ENCODE data around the gene PARD3B.

DNA sequence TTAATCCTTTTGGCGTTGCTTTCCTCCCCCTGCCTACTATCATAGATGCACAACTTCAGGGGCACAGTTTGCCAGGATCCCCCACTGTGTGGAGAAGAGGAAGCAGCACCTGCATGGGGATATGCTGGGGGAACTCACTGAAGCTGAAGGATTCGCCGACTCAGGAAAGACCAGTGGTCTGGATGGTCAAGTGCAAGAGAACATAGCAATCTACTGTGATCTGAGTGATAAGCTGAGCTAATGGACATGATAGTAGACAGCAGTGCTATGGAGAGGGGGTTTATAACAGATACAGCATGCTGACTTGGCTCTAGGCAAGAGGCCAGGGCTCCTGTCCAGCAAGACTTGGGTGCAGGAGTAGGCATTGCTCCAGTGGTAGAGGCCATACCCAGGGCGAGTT, 1012.6 kb downstream of the PARD3B start:
- TF ChIP-seq CEBPB (IDR thresholded peaks at IDR 0.05; ENCODE audit: low read depth, low read length), result no peak
- TF ChIP-seq EP300 (IDR thresholded peaks at IDR 0.05; ENCODE audit: borderline replicate concordance in 1 of 2, low read depth in 2 of 2, low read length in 2 of 2), result no peak
- TF ChIP-seq, protein P1, sequence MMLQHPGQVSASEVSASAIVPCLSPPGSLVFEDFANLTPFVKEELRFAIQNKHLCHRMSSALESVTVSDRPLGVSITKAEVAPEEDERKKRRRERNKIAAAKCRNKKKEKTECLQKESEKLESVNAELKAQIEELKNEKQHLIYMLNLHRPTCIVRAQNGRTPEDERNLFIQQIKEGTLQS (IDR thresholded peaks at IDR 0.05; ENCODE audit: insufficient read depth, low read depth, low read length), result no peak
- TF ChIP-seq BRCA1 (IDR thresholded peaks at IDR 0.05; ENCODE audit: low read depth, low read length), result no peak
- no peak for TF ChIP-seq MAFK (IDR thresholded peaks at IDR 0.05; ENCODE audit: low read depth, low read length)
- TF ChIP-seq, protein P2, sequence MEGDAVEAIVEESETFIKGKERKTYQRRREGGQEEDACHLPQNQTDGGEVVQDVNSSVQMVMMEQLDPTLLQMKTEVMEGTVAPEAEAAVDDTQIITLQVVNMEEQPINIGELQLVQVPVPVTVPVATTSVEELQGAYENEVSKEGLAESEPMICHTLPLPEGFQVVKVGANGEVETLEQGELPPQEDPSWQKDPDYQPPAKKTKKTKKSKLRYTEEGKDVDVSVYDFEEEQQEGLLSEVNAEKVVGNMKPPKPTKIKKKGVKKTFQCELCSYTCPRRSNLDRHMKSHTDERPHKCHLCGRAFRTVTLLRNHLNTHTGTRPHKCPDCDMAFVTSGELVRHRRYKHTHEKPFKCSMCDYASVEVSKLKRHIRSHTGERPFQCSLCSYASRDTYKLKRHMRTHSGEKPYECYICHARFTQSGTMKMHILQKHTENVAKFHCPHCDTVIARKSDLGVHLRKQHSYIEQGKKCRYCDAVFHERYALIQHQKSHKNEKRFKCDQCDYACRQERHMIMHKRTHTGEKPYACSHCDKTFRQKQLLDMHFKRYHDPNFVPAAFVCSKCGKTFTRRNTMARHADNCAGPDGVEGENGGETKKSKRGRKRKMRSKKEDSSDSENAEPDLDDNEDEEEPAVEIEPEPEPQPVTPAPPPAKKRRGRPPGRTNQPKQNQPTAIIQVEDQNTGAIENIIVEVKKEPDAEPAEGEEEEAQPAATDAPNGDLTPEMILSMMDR (IDR thresholded peaks at IDR 0.05; ENCODE audit: control extremely low read depth in 1 of 3, insufficient read depth in 1 of 3, low read depth in 1 of 3, low read length in 3 of 3), result no peak
- TF ChIP-seq RAD21 (IDR thresholded peaks at IDR 0.05 in 1 of 2, conservative IDR thresholded peaks at IDR 0.05 in 1 of 2; ENCODE audit: low read depth in 2 of 2, low read length in 2 of 2), result no peak

All from H1 (cell line).